Activated CD8-positive, alpha-beta memory T cell treated with anti-CD3 and anti-CD28 coated beads for 24 hours (primary cell): Measurements from ENCODE around the gene LRRC63.

Experiments used
- DNase-seq: peaks from one replicate; pipeline ENCODE4 v3.0.0-alpha.2; 2020

Gene LRRC63

DNA sequence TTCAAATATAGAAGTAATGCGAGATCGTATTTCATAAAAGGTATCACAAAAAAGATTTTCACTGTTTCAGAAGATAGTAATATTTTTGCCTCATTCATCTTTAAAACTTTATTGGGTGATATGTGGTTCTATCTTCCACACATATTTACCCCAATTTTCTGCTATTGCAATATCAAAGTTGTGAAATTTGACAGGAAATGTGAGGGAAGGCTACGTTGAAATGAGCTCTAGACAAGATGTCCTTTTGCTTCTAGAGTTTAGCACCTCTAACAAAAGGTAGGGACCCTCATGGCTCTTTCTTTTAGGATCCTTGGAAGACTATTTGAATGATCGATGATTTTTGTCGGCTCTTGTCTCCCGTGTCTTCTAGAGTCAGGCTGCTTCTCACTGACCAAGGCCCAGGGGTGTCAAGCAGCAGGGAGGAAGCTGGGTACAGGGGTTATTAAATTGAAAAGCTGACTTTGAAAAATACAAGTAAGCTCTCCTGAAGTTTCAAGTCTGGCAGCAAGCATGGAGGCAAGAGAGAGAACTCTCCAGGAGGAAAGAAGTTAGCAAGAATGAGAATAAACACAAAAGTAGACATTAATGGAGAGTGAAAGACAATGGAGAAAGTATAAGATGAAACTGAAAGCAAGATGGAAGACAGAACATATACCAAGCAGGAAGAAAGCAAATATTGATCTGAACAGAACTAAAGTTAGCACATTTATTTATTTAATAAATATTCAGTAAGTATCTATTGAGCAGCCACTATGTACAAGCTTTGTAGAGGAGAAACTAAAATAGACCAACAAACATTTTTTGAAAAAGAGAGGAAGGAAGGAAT is 101.9 kb downstream of the LRRC63 start:
- no peak for DNase-seq

GRCh38 chr13:46314587-46314986 is 102.9 kb downstream of the LRRC63 start:
- no peak for DNase-seq

- no peak for DNase-seq
These were observed 103.3 kb downstream of the LRRC63 start for GRCh38 chr13:46315036-46315435.

DNA sequence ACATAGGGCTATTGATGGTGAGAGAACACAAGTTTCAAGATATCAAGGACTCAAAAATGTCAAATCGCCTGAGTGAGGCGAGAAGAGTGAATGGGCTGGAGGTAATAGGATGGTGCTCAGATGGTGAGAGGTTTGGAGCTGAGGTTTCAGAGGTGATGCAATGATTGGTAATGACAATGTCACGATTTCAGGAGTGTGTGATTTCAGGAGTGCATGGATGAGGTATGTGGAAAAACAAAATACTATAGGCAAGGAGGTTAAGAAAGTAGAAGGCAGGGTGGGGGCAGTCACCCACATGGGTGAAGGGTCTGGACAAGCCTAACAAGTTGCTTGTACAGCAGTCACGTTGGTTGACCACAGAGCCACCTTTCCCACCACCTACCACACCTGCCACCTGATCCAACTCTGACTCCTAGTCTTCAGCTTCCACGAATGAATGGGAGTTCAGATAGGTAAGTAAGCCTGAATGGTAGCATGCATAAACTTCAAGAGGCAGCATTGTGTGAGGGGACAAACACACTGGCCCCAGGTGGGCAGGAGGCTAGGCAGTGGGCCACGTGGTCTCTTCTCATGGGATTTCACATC is 103.9 kb downstream of the LRRC63 start:
- DNase-seq: no peak

DNA sequence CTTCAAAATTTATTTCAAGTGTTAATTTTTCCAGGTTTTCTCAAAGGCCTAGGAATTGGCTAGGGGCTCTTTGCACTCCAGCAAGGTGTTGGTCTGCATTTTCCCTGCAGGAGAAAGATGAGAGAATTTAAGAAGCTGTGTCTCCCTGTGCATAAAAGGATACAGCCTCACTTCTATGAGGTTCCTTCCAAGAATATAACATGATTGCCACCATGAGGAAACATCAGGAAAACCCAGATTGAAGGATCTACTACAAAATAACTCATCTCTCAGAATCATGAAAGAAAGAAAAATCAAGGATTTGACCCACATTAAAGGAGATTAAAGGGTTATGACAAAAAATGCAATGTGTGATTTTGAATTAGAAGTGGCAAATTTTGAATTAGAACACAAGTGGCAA is 105.4 kb downstream of the LRRC63 start:
- no peak for DNase-seq

- DNase-seq: no peak
These were observed 107.3 kb downstream of the LRRC63 start for GRCh38 chr13:46318986-46319385.

- DNase-seq: no peak
These were observed 108.7 kb downstream of the LRRC63 start for GRCh38 chr13:46320406-46320805.

- DNase-seq: peak; percentile 72
These were observed 109.1 kb downstream of the LRRC63 start for GRCh38 chr13:46320821-46321220.

GRCh38 chr13:46321494-46322225 is 109.9 kb downstream of the LRRC63 start:
- peak; percentile 86 for DNase-seq

GRCh38 chr13:46324976-46325375 is 113.2 kb downstream of the LRRC63 start:
- no peak for DNase-seq
